Caco-2 (cell line): Measurements from ENCODE around the gene FAM98A. TPM values are rescaled to one million over a fixed set of nuclear protein-coding genes. Genes with fewer than 3 reads are reported as not detected.

Source experiments
- BruUV-seq: library from RNA; stranded (reverse); fragments of 400-500 nt; replicated peaks from 2 replicates; lab custom pipeline; 2021; lab: Mats Ljungman, UMichigan
- CTCF ChIA-PET: fragments of 300-600 bp; sonication (Branson Sonifier 250); formaldehyde crosslinking; loops from one replicate; lab custom pipeline; 2022; ENCODE audit warnings: antibody characterized with exemption; lab: Charles Lee
- POLR2A ChIA-PET: fragments of 300-600 bp; sonication (Branson Sonifier 250); formaldehyde crosslinking; loops from one replicate; lab custom pipeline; 2022; ENCODE audit warnings: antibody characterized with exemption; lab: Charles Lee
- DNase-seq, 2 experiments: peaks; one replicate each; pipeline versions ENCODE4 v3.0.0 to v3.0.0-alpha.2; 2020 to 2022
- H3K27me3 ChIP-seq: replicated peaks from 2 replicates; pipeline ENCODE4 v1.6.0; 2011; ENCODE audit warnings: low read length; ENCODE audit not compliant: control insufficient read depth, insufficient read depth
- H3K36me3 ChIP-seq: 2 replicates; pipeline ENCODE4 v1.5.1; 2011; ENCODE audit warnings: low read length; ENCODE audit not compliant: control insufficient read depth, insufficient read depth
- H3K4me1 ChIP-seq: fragments of 250-450 bp; sonication (Bioruptor Pico); 2 replicates; pipeline ENCODE4 v1.5.1; 2020; ENCODE audit warnings: mild to moderate bottlenecking
- H3K4me3 ChIP-seq: 2 replicates; pipeline ENCODE4 v1.5.1; 2011; ENCODE audit warnings: low read depth, mild to moderate bottlenecking, control low read depth, low read length
- H3K9me3 ChIP-seq: fragments of 250-450 bp; sonication (Bioruptor Pico); 2 replicates; pipeline ENCODE4 v1.5.1; 2020; ENCODE audit warnings: mild to moderate bottlenecking, moderate library complexity
- H3K27ac Mint-ChIP-seq: one replicate; pipeline ENCODE4 v1.8.0; 2022; ENCODE audit warnings: mixed read lengths; ENCODE audit not compliant: unreplicated experiment
- H3K27me3 Mint-ChIP-seq: one replicate; pipeline ENCODE4 v1.8.0; 2022; ENCODE audit warnings: mixed read lengths; ENCODE audit not compliant: insufficient read depth, unreplicated experiment
- H3K36me3 Mint-ChIP-seq: one replicate; pipeline ENCODE4 v1.8.0; 2022; ENCODE audit warnings: mild to moderate bottlenecking, mixed read lengths; ENCODE audit not compliant: insufficient read depth, unreplicated experiment
- H3K4me1 Mint-ChIP-seq: one replicate; pipeline ENCODE4 v1.8.0; 2022; ENCODE audit warnings: low read depth, mixed read lengths; ENCODE audit not compliant: unreplicated experiment
- H3K4me3 Mint-ChIP-seq: one replicate; pipeline ENCODE4 v1.8.0; 2022; ENCODE audit warnings: mild to moderate bottlenecking, moderate library complexity, mixed read lengths; ENCODE audit not compliant: unreplicated experiment
- H3K9me3 Mint-ChIP-seq: one replicate; pipeline ENCODE4 v1.8.0; 2022; ENCODE audit warnings: mixed read lengths; ENCODE audit not compliant: unreplicated experiment
- intact Hi-C: fragments of 100-400 bp; cut with micrococcal nuclease; formaldehyde crosslinking; loops from one replicate; pipeline ENCODE4 v1.10.0; 2022; ENCODE audit not compliant: unreplicated experiment
- total RNA-seq: library from RNA; stranded (reverse); gene quantifications from 2 replicates; pipeline ENCODE4 v1.2.3, GENCODE V29; 2022
- TF ChIP-seq, protein P1 (sequence below), 2 experiments: fragments of 200-600 bp in 1 of 2; IDR thresholded peaks; 1 replicate in 1 of 2; 2 replicates in 1 of 2; pipeline versions ENCODE4 v1.5.1 to v1.8.0; 2011 to 2022; ENCODE audit warnings: antibody characterized with exemption in 1 of 2, control low read depth in 1 of 2, inconsistent platforms in 1 of 2, low read depth in 1 of 2, low read length in 1 of 2, mild to moderate bottlenecking in 1 of 2, moderate library complexity in 1 of 2; ENCODE audit not compliant: insufficient read depth in 1 of 2, severe bottlenecking in 1 of 2, unreplicated experiment in 1 of 2

The FAM98A gene
- total RNA-seq, 1 experiment from 2014 or later = 53.9 TPM

DNA sequence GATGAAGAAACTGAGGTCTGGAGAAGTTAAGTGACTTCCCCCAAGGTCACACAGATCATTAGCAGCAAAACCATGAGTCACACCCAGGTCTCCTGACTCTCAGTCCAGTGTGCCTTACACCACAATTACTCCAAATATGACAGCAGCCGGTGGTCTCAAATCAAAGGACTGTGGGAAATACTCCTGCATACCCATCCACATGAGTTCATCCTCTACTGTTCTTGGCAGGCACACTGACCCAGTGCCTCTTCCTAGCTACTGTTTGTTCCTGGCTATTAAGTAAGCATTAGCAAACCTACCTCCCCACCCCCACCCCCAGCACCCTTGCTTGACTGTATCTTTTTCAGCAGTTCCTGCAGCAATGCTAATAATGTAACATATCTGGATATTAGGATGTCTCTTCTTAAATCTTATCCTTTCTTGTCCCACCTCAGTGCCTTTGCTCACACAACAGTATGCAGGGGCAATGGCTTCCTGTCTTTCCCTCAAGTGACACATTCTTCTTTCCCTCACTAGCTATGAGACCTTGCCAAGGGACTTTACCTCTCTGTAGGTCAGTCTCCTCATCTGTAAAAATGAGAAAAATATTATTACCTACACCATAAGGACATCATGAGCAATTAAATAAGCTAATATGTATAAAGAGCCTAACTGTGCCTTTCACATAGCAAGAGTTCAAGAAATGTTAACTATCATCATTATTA, 46.2 kb downstream of the FAM98A start:
- Mint-ChIP-seq H3K36me3 (no peaks in the 10 kb centered on the region), H3K27ac (no peak overlapping the region), H3K27me3 (no peaks in the 10 kb centered on the region), H3K9me3 (no peaks in the 10 kb centered on the region), H3K4me1 (peaks cover 7% of the 10 kb centered on the region), H3K4me3 (no peak overlapping the region)
- POLR2A ChIA-PET = no interaction called here
- CTCF ChIA-PET = no interaction called here
- Histone ChIP-seq H3K4me1 (peaks cover 8% of the 10 kb centered on the region), H3K36me3 (no peaks in the 10 kb centered on the region), H3K9me3 (no peaks in the 10 kb centered on the region), H3K4me3 (no peak overlapping the region), H3K27me3 (no peaks in the 10 kb centered on the region)
- BruUV-seq = no TSS peak
- TF ChIP-seq, protein P1, sequence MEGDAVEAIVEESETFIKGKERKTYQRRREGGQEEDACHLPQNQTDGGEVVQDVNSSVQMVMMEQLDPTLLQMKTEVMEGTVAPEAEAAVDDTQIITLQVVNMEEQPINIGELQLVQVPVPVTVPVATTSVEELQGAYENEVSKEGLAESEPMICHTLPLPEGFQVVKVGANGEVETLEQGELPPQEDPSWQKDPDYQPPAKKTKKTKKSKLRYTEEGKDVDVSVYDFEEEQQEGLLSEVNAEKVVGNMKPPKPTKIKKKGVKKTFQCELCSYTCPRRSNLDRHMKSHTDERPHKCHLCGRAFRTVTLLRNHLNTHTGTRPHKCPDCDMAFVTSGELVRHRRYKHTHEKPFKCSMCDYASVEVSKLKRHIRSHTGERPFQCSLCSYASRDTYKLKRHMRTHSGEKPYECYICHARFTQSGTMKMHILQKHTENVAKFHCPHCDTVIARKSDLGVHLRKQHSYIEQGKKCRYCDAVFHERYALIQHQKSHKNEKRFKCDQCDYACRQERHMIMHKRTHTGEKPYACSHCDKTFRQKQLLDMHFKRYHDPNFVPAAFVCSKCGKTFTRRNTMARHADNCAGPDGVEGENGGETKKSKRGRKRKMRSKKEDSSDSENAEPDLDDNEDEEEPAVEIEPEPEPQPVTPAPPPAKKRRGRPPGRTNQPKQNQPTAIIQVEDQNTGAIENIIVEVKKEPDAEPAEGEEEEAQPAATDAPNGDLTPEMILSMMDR (IDR thresholded peaks at IDR 0.05; ENCODE audit: insufficient read depth in 1 of 2, low read depth in 1 of 2, low read length in 1 of 2, severe bottlenecking in 1 of 2, unreplicated experiment in 1 of 2) = no peak
- intact Hi-C loops = no loop called here
- DNase-seq = no peak

DNA sequence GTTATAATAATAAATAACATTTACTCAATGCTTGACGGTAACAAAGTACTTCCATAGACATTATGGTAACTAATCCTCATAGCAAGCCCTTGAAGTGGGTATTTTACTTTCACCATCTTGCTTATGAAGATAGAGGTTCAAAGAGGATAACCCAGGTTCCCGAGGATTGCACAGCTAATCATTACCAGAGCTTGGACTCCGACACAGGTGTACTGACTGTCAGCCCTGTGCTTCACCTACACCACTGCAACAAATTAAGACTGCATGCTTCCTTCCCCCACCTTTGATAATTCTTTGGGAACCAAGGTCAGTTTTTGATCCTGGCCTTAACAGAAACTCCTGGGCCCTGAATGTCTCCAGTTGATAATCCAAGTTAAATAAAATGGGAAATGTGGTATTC, 48.9 kb downstream of the FAM98A start:
- H3K27me3 Mint-ChIP-seq = no peaks in the 10 kb centered on the region
- H3K4me3 Mint-ChIP-seq = no peak overlapping the region
- Histone ChIP-seq H3K9me3 (0 out of 2 replicates have a peak, but pooled peaks cover 3% of the 10 kb centered on the region), H3K4me1 (peaks cover 8% of the 10 kb centered on the region), H3K4me3 (no peak overlapping the region), H3K36me3 (no peaks in the 10 kb centered on the region), H3K27me3 (no peaks in the 10 kb centered on the region)
- ChIA-PET POLR2A (no interaction called here), CTCF (no interaction called here)
- DNase-seq = no peak
- no peaks in the 10 kb centered on the region for H3K36me3 Mint-ChIP-seq
- BruUV-seq = no TSS peak
- TF ChIP-seq, protein P1 (IDR thresholded peaks at IDR 0.05; ENCODE audit: insufficient read depth in 1 of 2, low read depth in 1 of 2, low read length in 1 of 2, severe bottlenecking in 1 of 2, unreplicated experiment in 1 of 2) = no peak
- intact Hi-C loops = no loop called here
- H3K27ac Mint-ChIP-seq = no peak overlapping the region
- H3K4me1 Mint-ChIP-seq = peaks cover 7% of the 10 kb centered on the region
- H3K9me3 Mint-ChIP-seq = no peaks in the 10 kb centered on the region

DNA sequence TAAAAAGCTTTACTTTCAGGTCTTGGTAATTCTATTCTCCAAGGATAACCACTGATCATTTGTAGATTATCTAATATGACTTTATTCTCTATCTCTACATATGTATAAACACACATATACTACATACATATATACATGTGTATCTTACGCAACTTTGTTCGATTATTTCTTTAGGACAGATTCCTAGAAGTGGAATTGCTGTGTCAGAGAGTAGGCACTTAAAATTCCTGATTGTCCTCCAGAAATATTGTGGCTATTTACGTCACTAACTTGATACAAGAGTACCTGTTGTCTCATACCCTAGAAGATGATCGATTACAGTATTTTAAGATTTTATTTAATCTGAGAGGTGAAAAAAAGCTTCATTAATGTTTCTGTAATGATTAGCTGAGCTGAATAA, 57.9 kb downstream of the FAM98A start:
- H3K9me3 Mint-ChIP-seq = no peaks in the 10 kb centered on the region
- intact Hi-C loops = no loop called here
- ChIA-PET CTCF (interaction anchor here (1.0 kb wide), 1 partner anchor 66 kb away, joined by 4 read pairs; no protein-coding TSS in a partner anchor), POLR2A (no interaction called here)
- H3K4me1 Mint-ChIP-seq = no peaks in the 10 kb centered on the region
- no TSS peak for BruUV-seq
- Histone ChIP-seq H3K9me3 (0 out of 2 replicates have a peak, but pooled peaks cover 4% of the 10 kb centered on the region), H3K4me1 (no peaks in the 10 kb centered on the region), H3K36me3 (no peaks in the 10 kb centered on the region), H3K4me3 (no peak overlapping the region), H3K27me3 (no peaks in the 10 kb centered on the region)
- H3K27ac Mint-ChIP-seq = no peak overlapping the region
- DNase-seq = no peak
- TF ChIP-seq, protein P1 (IDR thresholded peaks at IDR 0.05; ENCODE audit: insufficient read depth in 1 of 2, low read depth in 1 of 2, low read length in 1 of 2, severe bottlenecking in 1 of 2, unreplicated experiment in 1 of 2) = no peak
- no peaks in the 10 kb centered on the region for H3K27me3 Mint-ChIP-seq
- no peak overlapping the region for H3K4me3 Mint-ChIP-seq
- no peaks in the 10 kb centered on the region for H3K36me3 Mint-ChIP-seq
